GM12878 (cell line): ENCODE results near the gene SNRPB2.

Experiments used
- ATF7 ChIP-seq: fragments of 450-650 bp; IDR thresholded peaks from 2 replicates; pipeline ENCODE4 v1.6.1; 2016; ENCODE audit warnings: low read depth, mild to moderate bottlenecking
- POLR2A ChIP-seq: IDR thresholded peaks from 2 replicates; pipeline ENCODE4 v1.6.1; 2011; ENCODE audit warnings: low read depth, mild to moderate bottlenecking, low read length
- SREBF1 ChIP-seq: IDR thresholded peaks from 2 replicates; pipeline ENCODE4 v1.6.1; 2012; ENCODE audit warnings: mild to moderate bottlenecking, low read length
- TF ChIP-seq, protein P1 (sequence below), 3 experiments: IDR thresholded peaks in 2 of 3; conservative IDR thresholded peaks in 1 of 3; 2 replicates each; pipeline ENCODE4 v1.5.1; 2011; ENCODE audit warnings: low read depth in 3 of 3, low read length in 3 of 3, mild to moderate bottlenecking in 3 of 3, control low read depth in 2 of 3, moderate library complexity in 2 of 3, inconsistent platforms in 1 of 3, mixed read lengths in 1 of 3; ENCODE audit not compliant: control insufficient read depth in 2 of 3, insufficient read depth in 1 of 3; ENCODE audit errors: extremely low read depth in 1 of 3

- no peak for TF ChIP-seq ATF7
- TF ChIP-seq, protein P1, sequence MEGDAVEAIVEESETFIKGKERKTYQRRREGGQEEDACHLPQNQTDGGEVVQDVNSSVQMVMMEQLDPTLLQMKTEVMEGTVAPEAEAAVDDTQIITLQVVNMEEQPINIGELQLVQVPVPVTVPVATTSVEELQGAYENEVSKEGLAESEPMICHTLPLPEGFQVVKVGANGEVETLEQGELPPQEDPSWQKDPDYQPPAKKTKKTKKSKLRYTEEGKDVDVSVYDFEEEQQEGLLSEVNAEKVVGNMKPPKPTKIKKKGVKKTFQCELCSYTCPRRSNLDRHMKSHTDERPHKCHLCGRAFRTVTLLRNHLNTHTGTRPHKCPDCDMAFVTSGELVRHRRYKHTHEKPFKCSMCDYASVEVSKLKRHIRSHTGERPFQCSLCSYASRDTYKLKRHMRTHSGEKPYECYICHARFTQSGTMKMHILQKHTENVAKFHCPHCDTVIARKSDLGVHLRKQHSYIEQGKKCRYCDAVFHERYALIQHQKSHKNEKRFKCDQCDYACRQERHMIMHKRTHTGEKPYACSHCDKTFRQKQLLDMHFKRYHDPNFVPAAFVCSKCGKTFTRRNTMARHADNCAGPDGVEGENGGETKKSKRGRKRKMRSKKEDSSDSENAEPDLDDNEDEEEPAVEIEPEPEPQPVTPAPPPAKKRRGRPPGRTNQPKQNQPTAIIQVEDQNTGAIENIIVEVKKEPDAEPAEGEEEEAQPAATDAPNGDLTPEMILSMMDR (IDR thresholded peaks at IDR 0.05 in 2 of 3, conservative IDR thresholded peaks at IDR 0.05 in 1 of 3; ENCODE audit: control insufficient read depth in 2 of 3, extremely low read depth in 1 of 3, insufficient read depth in 1 of 3, low read depth in 3 of 3, low read length in 3 of 3) = no peak
- no peak for TF ChIP-seq SREBF1
- TF ChIP-seq POLR2A = no peak
Observed at GRCh38 chr20:16699293-16699692, 30.5 kb upstream of the SNRPB2 start.
